HEK293 (cell line): Measurements from ENCODE around the gene STRBP.

ENCODE experiments used
- TCF7L2 ChIP-seq: IDR thresholded peaks from 2 replicates; pipeline ENCODE4 v1.6.1; 2011; ENCODE audit warnings: low read depth, mild to moderate bottlenecking, inconsistent platforms, low read length, moderate library complexity, borderline replicate concordance
- ZBTB20 ChIP-seq: fragments of 450-650 bp; formaldehyde crosslinking; IDR thresholded peaks from 2 replicates; pipeline ENCODE4 v1.5.1; 2016; ENCODE audit warnings: missing biosample characterization, missing genetic modification characterization
- ZBTB7A ChIP-seq: fragments of 450-650 bp; formaldehyde crosslinking; IDR thresholded peaks from 2 replicates; pipeline ENCODE4 v1.5.1; 2016; ENCODE audit warnings: low read depth, missing biosample characterization, missing genetic modification characterization
- ZBTB8A ChIP-seq: fragments of 450-650 bp; formaldehyde crosslinking; IDR thresholded peaks from 2 replicates; pipeline ENCODE4 v1.5.1; 2016; ENCODE audit warnings: missing biosample characterization, missing genetic modification characterization
- ZNF341 ChIP-seq: fragments of 450-650 bp; formaldehyde crosslinking; IDR thresholded peaks from 2 replicates; pipeline ENCODE4; 2016; ENCODE audit warnings: low read depth, missing biosample characterization, missing genetic modification characterization
- ZNF423 ChIP-seq: fragments of 450-650 bp; formaldehyde crosslinking; IDR thresholded peaks from 2 replicates; pipeline ENCODE4 v1.5.1; 2016; ENCODE audit warnings: missing biosample characterization, missing genetic modification characterization
- TF ChIP-seq, protein P1 (sequence below): fragments of 450-650 bp; formaldehyde crosslinking; IDR thresholded peaks from 2 replicates; pipeline ENCODE4 v1.5.1; 2016; ENCODE audit warnings: missing biosample characterization, missing genetic modification characterization
- TF ChIP-seq, protein P2 (sequence below): fragments of 450-650 bp; formaldehyde crosslinking; IDR thresholded peaks from 2 replicates; pipeline ENCODE4 v1.5.1; 2016; ENCODE audit warnings: missing biosample characterization, missing genetic modification characterization
- TF ChIP-seq, protein P3 (sequence below): fragments of 450-650 bp; formaldehyde crosslinking; IDR thresholded peaks from 2 replicates; pipeline ENCODE4 v1.5.1; 2016; ENCODE audit warnings: missing biosample characterization, missing genetic modification characterization
- TF ChIP-seq, protein P4 (sequence below): fragments of 450-650 bp; formaldehyde crosslinking; IDR thresholded peaks from 2 replicates; pipeline ENCODE4 v1.5.1; 2016; ENCODE audit warnings: missing biosample characterization, missing genetic modification characterization

DNA sequence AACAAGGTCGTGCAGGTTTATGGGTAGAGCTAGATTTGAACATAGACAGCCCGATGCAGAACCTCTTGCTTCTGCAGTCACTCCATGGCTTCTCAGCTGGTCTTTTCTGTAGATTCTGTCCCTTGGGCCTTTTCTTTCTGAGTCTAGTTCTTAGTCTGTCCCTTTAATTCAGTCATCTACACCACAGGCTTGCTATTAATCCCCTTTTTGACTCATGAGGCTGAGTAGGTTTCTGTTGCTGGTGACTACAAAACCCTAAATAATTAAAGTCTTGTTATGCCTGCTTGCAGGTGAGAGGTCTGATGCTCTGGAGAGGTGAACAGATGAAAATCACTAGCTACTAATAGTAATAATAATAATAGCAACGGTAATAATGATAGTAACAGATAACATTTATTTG, 19.3 kb upstream of the STRBP start:
- TF ChIP-seq, protein P1, sequence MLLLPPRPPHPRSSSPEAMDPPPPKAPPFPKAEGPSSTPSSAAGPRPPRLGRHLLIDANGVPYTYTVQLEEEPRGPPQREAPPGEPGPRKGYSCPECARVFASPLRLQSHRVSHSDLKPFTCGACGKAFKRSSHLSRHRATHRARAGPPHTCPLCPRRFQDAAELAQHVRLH (tag by site-specific recombination) = no peak
- TF ChIP-seq ZBTB20 (no peak), ZNF423 (no peak), ZNF341 (tag by site-specific recombination) (no peak), ZBTB7A (tag by site-specific recombination) (no peak), TCF7L2 (no peak), ZBTB8A (tag by site-specific recombination) (no peak)
- TF ChIP-seq, protein P2, sequence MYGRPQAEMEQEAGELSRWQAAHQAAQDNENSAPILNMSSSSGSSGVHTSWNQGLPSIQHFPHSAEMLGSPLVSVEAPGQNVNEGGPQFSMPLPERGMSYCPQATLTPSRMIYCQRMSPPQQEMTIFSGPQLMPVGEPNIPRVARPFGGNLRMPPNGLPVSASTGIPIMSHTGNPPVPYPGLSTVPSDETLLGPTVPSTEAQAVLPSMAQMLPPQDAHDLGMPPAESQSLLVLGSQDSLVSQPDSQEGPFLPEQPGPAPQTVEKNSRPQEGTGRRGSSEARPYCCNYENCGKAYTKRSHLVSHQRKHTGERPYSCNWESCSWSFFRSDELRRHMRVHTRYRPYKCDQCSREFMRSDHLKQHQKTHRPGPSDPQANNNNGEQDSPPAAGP = no peak
- TF ChIP-seq, protein P3, sequence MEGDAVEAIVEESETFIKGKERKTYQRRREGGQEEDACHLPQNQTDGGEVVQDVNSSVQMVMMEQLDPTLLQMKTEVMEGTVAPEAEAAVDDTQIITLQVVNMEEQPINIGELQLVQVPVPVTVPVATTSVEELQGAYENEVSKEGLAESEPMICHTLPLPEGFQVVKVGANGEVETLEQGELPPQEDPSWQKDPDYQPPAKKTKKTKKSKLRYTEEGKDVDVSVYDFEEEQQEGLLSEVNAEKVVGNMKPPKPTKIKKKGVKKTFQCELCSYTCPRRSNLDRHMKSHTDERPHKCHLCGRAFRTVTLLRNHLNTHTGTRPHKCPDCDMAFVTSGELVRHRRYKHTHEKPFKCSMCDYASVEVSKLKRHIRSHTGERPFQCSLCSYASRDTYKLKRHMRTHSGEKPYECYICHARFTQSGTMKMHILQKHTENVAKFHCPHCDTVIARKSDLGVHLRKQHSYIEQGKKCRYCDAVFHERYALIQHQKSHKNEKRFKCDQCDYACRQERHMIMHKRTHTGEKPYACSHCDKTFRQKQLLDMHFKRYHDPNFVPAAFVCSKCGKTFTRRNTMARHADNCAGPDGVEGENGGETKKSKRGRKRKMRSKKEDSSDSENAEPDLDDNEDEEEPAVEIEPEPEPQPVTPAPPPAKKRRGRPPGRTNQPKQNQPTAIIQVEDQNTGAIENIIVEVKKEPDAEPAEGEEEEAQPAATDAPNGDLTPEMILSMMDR (tag by site-specific recombination) = no peak
- TF ChIP-seq, protein P4, sequence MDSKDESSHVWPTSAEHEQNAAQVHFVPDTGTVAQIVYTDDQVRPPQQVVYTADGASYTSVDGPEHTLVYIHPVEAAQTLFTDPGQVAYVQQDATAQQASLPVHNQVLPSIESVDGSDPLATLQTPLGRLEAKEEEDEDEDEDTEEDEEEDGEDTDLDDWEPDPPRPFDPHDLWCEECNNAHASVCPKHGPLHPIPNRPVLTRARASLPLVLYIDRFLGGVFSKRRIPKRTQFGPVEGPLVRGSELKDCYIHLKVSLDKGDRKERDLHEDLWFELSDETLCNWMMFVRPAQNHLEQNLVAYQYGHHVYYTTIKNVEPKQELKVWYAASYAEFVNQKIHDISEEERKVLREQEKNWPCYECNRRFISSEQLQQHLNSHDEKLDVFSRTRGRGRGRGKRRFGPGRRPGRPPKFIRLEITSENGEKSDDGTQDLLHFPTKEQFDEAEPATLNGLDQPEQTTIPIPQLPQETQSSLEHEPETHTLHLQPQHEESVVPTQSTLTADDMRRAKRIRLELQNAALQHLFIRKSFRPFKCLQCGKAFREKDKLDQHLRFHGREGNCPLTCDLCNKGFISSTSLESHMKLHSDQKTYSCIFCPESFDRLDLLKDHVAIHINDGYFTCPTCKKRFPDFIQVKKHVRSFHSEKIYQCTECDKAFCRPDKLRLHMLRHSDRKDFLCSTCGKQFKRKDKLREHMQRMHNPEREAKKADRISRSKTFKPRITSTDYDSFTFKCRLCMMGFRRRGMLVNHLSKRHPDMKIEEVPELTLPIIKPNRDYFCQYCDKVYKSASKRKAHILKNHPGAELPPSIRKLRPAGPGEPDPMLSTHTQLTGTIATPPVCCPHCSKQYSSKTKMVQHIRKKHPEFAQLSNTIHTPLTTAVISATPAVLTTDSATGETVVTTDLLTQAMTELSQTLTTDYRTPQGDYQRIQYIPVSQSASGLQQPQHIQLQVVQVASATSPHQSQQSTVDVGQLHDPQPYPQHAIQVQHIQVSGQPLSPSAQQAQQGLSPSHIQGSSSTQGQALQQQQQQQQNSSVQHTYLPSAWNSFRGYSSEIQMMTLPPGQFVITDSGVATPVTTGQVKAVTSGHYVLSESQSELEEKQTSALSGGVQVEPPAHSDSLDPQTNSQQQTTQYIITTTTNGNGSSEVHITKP = no peak
